Measurements from ENCODE around the gene P2RX4. TPM values are rescaled to one million over a fixed set of nuclear protein-coding genes. Genes with fewer than 3 reads are reported as not detected.
A peak's percentile ranks its signal among the peaks of the same experiment; 100 is the strongest.
"Not testable (repeated sequence)": the region's sequence is repeated elsewhere in the genome, so short reads cannot be mapped to it uniquely, and the experiment has no call there.

P2RX4 gene
- polyA plus RNA-seq, 2 donors, result 5.0 to 5.4 TPM

- H3K9me3 ChIP-seq (ENCODE audit: control insufficient read depth in 2 of 2, insufficient read depth in 1 of 2, low read depth in 1 of 2, low read length in 1 of 2), result no peaks in the 10 kb centered on the region
- H3K4me1 ChIP-seq (ENCODE audit: control insufficient read depth in 2 of 2, insufficient read depth in 2 of 2, low read length in 1 of 2), result peaks cover 2 to 9% of the 10 kb centered on the region in 2 donors
- H3K4me3 ChIP-seq (ENCODE audit: low read depth in 1 of 2, low read length in 2 of 2), result no peak overlapping the region
- H3K27ac ChIP-seq (ENCODE audit: low read depth in 2 of 2, low read length in 1 of 2), result peak overlapping the region; percentile 53 to 63
- 48 to 52% methylated on average over 9 of the region's 9 CpGs for WGBS, 2 donors
- H3K27me3 ChIP-seq (ENCODE audit: control insufficient read depth in 1 of 2, insufficient read depth in 2 of 2, low read length in 2 of 2), result no peaks in the 10 kb centered on the region
- peaks cover 0 to 14% of the 10 kb centered on the region in 2 donors for H3K36me3 ChIP-seq (ENCODE audit: control insufficient read depth in 2 of 2, insufficient read depth in 2 of 2, low read length in 1 of 2)
These were observed 17.4 kb downstream of the P2RX4 start for GRCh38 chr12:121227294-121227693.

GRCh38 chr12:121228919-121229665, 19.2 kb downstream of the P2RX4 start:
- Histone ChIP-seq H3K4me3 (ENCODE audit: low read depth in 1 of 2, low read length in 2 of 2) (no peak overlapping the region), H3K36me3 (ENCODE audit: control insufficient read depth in 2 of 2, insufficient read depth in 2 of 2, low read length in 1 of 2) (peaks cover 6 to 18% of the 10 kb centered on the region in 2 donors), H3K9me3 (ENCODE audit: control insufficient read depth in 2 of 2, insufficient read depth in 1 of 2, low read depth in 1 of 2, low read length in 1 of 2) (no peaks in the 10 kb centered on the region), H3K27me3 (ENCODE audit: control insufficient read depth in 1 of 2, insufficient read depth in 2 of 2, low read length in 2 of 2) (no peaks in the 10 kb centered on the region), H3K27ac (ENCODE audit: low read depth in 2 of 2, low read length in 1 of 2) (peak overlapping the region; percentile 66 to 74), H3K4me1 (ENCODE audit: control insufficient read depth in 2 of 2, insufficient read depth in 2 of 2, low read length in 1 of 2) (peaks cover 2 to 9% of the 10 kb centered on the region in 2 donors)
- 93 to 95% methylated on average over 24 of the region's 24 CpGs for WGBS, 2 donors

GRCh38 chr12:121229826-121230537, 20.1 kb downstream of the P2RX4 start:
- not testable (repeated sequence) for H3K9me3 ChIP-seq (ENCODE audit: control insufficient read depth in 2 of 2, insufficient read depth in 1 of 2, low read depth in 1 of 2, low read length in 1 of 2); H3K4me1 ChIP-seq (ENCODE audit: control insufficient read depth in 2 of 2, insufficient read depth in 2 of 2, low read length in 1 of 2); H3K27me3 ChIP-seq (ENCODE audit: control insufficient read depth in 1 of 2, insufficient read depth in 2 of 2, low read length in 2 of 2); H3K4me3 ChIP-seq (ENCODE audit: low read depth in 1 of 2, low read length in 2 of 2)
- 37 to 40% methylated on average over 19 of the region's 19 CpGs for WGBS, 2 donors
- H3K27ac ChIP-seq (ENCODE audit: low read depth in 2 of 2, low read length in 1 of 2), result peak overlapping the region; percentile 66 to 74
- peaks cover 6 to 18% of the 10 kb centered on the region in 2 donors for H3K36me3 ChIP-seq (ENCODE audit: control insufficient read depth in 2 of 2, insufficient read depth in 2 of 2, low read length in 1 of 2)

- no peaks in the 10 kb centered on the region for H3K9me3 ChIP-seq (ENCODE audit: control insufficient read depth in 2 of 2, insufficient read depth in 1 of 2, low read depth in 1 of 2, low read length in 1 of 2)
- H3K36me3 ChIP-seq (ENCODE audit: control insufficient read depth in 2 of 2, insufficient read depth in 2 of 2, low read length in 1 of 2), result peaks cover 6 to 18% of the 10 kb centered on the region in 2 donors
- H3K27me3 ChIP-seq (ENCODE audit: control insufficient read depth in 1 of 2, insufficient read depth in 2 of 2, low read length in 2 of 2), result no peaks in the 10 kb centered on the region
- peaks cover 2 to 9% of the 10 kb centered on the region in 2 donors for H3K4me1 ChIP-seq (ENCODE audit: control insufficient read depth in 2 of 2, insufficient read depth in 2 of 2, low read length in 1 of 2)
- 88 to 89% methylated on average over 12 of the region's 12 CpGs for WGBS, 2 donors
- no peak overlapping the region for H3K4me3 ChIP-seq (ENCODE audit: low read depth in 1 of 2, low read length in 2 of 2)
- H3K27ac ChIP-seq (ENCODE audit: low read depth in 2 of 2, low read length in 1 of 2), result no peak overlapping the region
These were observed 20.6 kb downstream of the P2RX4 start for GRCh38 chr12:121230538-121230907.

GRCh38 chr12:121232163-121232562, 22.2 kb downstream of the P2RX4 start:
- Histone ChIP-seq H3K36me3 (ENCODE audit: control insufficient read depth in 2 of 2, insufficient read depth in 2 of 2, low read length in 1 of 2) (peaks cover 6 to 26% of the 10 kb centered on the region in 2 donors), H3K4me1 (ENCODE audit: control insufficient read depth in 2 of 2, insufficient read depth in 2 of 2, low read length in 1 of 2) (peaks cover 2 to 9% of the 10 kb centered on the region in 2 donors), H3K27me3 (ENCODE audit: control insufficient read depth in 1 of 2, insufficient read depth in 2 of 2, low read length in 2 of 2) (no peaks in the 10 kb centered on the region), H3K27ac (ENCODE audit: low read depth in 2 of 2, low read length in 1 of 2) (no peak overlapping the region), H3K9me3 (ENCODE audit: control insufficient read depth in 2 of 2, insufficient read depth in 1 of 2, low read depth in 1 of 2, low read length in 1 of 2) (no peaks in the 10 kb centered on the region), H3K4me3 (ENCODE audit: low read depth in 1 of 2, low read length in 2 of 2) (no peak overlapping the region)
- WGBS, 2 donors, result 86 to 87% methylated on average over 16 of the region's 16 CpGs

- Histone ChIP-seq H3K36me3 (ENCODE audit: control insufficient read depth in 2 of 2, insufficient read depth in 2 of 2, low read length in 1 of 2) (peaks cover 6 to 30% of the 10 kb centered on the region in 2 donors), H3K27me3 (ENCODE audit: control insufficient read depth in 1 of 2, insufficient read depth in 2 of 2, low read length in 2 of 2) (no peaks in the 10 kb centered on the region), H3K9me3 (ENCODE audit: control insufficient read depth in 2 of 2, insufficient read depth in 1 of 2, low read depth in 1 of 2, low read length in 1 of 2) (no peaks in the 10 kb centered on the region), H3K27ac (ENCODE audit: low read depth in 2 of 2, low read length in 1 of 2) (no peak overlapping the region), H3K4me3 (ENCODE audit: low read depth in 1 of 2, low read length in 2 of 2) (no peak overlapping the region), H3K4me1 (ENCODE audit: control insufficient read depth in 2 of 2, insufficient read depth in 2 of 2, low read length in 1 of 2) (peaks cover 2 to 9% of the 10 kb centered on the region in 2 donors)
- WGBS, 2 donors, result 91 to 92% methylated on average over 14 of the region's 14 CpGs
These were observed 23.2 kb downstream of the P2RX4 start for GRCh38 chr12:121232977-121233627.

GRCh38 chr12:121233628-121234020, 23.7 kb downstream of the P2RX4 start:
- Histone ChIP-seq H3K27me3 (ENCODE audit: control insufficient read depth in 1 of 2, insufficient read depth in 2 of 2, low read length in 2 of 2) (no peaks in the 10 kb centered on the region), H3K4me1 (ENCODE audit: control insufficient read depth in 2 of 2, insufficient read depth in 2 of 2, low read length in 1 of 2) (peaks cover 2 to 8% of the 10 kb centered on the region in 2 donors), H3K4me3 (ENCODE audit: low read depth in 1 of 2, low read length in 2 of 2) (no peak overlapping the region), H3K9me3 (ENCODE audit: control insufficient read depth in 2 of 2, insufficient read depth in 1 of 2, low read depth in 1 of 2, low read length in 1 of 2) (no peaks in the 10 kb centered on the region), H3K27ac (ENCODE audit: low read depth in 2 of 2, low read length in 1 of 2) (no peak overlapping the region), H3K36me3 (ENCODE audit: control insufficient read depth in 2 of 2, insufficient read depth in 2 of 2, low read length in 1 of 2) (peaks cover 6 to 29% of the 10 kb centered on the region in 2 donors)
- WGBS, 2 donors, result 86 to 90% methylated on average over 11 of the region's 11 CpGs

- Histone ChIP-seq H3K27me3 (ENCODE audit: control insufficient read depth in 1 of 2, insufficient read depth in 2 of 2, low read length in 2 of 2) (no peaks in the 10 kb centered on the region), H3K9me3 (ENCODE audit: control insufficient read depth in 2 of 2, insufficient read depth in 1 of 2, low read depth in 1 of 2, low read length in 1 of 2) (no peaks in the 10 kb centered on the region), H3K36me3 (ENCODE audit: control insufficient read depth in 2 of 2, insufficient read depth in 2 of 2, low read length in 1 of 2) (peaks cover 6 to 26% of the 10 kb centered on the region in 2 donors), H3K4me3 (ENCODE audit: low read depth in 1 of 2, low read length in 2 of 2) (no peak overlapping the region), H3K4me1 (ENCODE audit: control insufficient read depth in 2 of 2, insufficient read depth in 2 of 2, low read length in 1 of 2) (peaks cover 0 to 5% of the 10 kb centered on the region in 2 donors), H3K27ac (ENCODE audit: low read depth in 2 of 2, low read length in 1 of 2) (no peak overlapping the region)
- WGBS, 2 donors, result 90 to 91% methylated on average over 9 of the region's 9 CpGs
These were observed 26.8 kb downstream of the P2RX4 start for GRCh38 chr12:121236776-121237175.

GRCh38 chr12:121237415-121237814, 27.5 kb downstream of the P2RX4 start:
- 72 to 80% methylated on average over 8 of the region's 8 CpGs for WGBS, 2 donors
- H3K36me3 ChIP-seq (ENCODE audit: control insufficient read depth in 2 of 2, insufficient read depth in 2 of 2, low read length in 1 of 2), result peaks cover 6 to 24% of the 10 kb centered on the region in 2 donors
- no peak overlapping the region for H3K27ac ChIP-seq (ENCODE audit: low read depth in 2 of 2, low read length in 1 of 2)

More at GRCh38 chr12:121237415-121237814, 27.5 kb downstream of the P2RX4 start:
- Histone ChIP-seq H3K4me3 (ENCODE audit: low read depth in 1 of 2, low read length in 2 of 2) (no peak overlapping the region), H3K4me1 (ENCODE audit: control insufficient read depth in 2 of 2, insufficient read depth in 2 of 2, low read length in 1 of 2) (peaks cover 0 to 5% of the 10 kb centered on the region in 2 donors), H3K9me3 (ENCODE audit: control insufficient read depth in 2 of 2, insufficient read depth in 1 of 2, low read depth in 1 of 2, low read length in 1 of 2) (no peaks in the 10 kb centered on the region), H3K27me3 (ENCODE audit: control insufficient read depth in 1 of 2, insufficient read depth in 2 of 2, low read length in 2 of 2) (no peaks in the 10 kb centered on the region)

All from esophagus (tissue), 2 donors.